DND-41 (cell line): Measurements from ENCODE around the gene AHRR.

Source experiments
- CTCF ChIP-seq: IDR thresholded peaks from 2 replicates; pipeline ENCODE4 v1.5.1; 2012; ENCODE audit warnings: borderline replicate concordance, low read length, moderate library complexity, mild to moderate bottlenecking; ENCODE audit not compliant: poor library complexity, severe bottlenecking; ENCODE audit errors: extremely low read depth
- EZH2 ChIP-seq: IDR thresholded peaks from 3 replicates; pipeline ENCODE4 v1.6.1; 2012; ENCODE audit warnings: borderline replicate concordance, low read depth, mild to moderate bottlenecking, moderate library complexity, low read length, inconsistent platforms; ENCODE audit not compliant: severe bottlenecking

- TF ChIP-seq CTCF (no peak), EZH2 (no peak)
These were observed 135.1 kb downstream of the AHRR start for GRCh38 chr5:456351-457194.
